GM12878 (cell line): ENCODE data around the gene SFXN5. TPM values are rescaled to one million over a fixed set of nuclear protein-coding genes. Genes with fewer than 3 reads are reported as not detected.

Experiments used
- BCL11A ChIP-seq: IDR thresholded peaks from 2 replicates; pipeline ENCODE4 v1.6.1; 2011; ENCODE audit warnings: low read depth, low read length
- BHLHE40 ChIP-seq, 2 experiments: fragments of 450-650 bp in 1 of 2; IDR thresholded peaks; 2 replicates each; pipeline ENCODE4 v1.6.1; 2011 to 2017; ENCODE audit warnings: low read depth in 2 of 2, borderline replicate concordance in 1 of 2, improper control_type of control experiment in 1 of 2, low read length in 1 of 2, mild to moderate bottlenecking in 1 of 2
- CBX3 ChIP-seq: fragments of 200-600 bp; sonication (generic); IDR thresholded peaks from 2 replicates; pipeline ENCODE4 v1.6.1; 2016; ENCODE audit warnings: low read depth, borderline replicate concordance
- ESRRA ChIP-seq: IDR thresholded peaks from 2 replicates; pipeline ENCODE4 v1.6.1; 2012; ENCODE audit warnings: mild to moderate bottlenecking, low read length, improper control_type of control experiment
- FOS ChIP-seq: IDR thresholded peaks from 3 replicates; pipeline ENCODE4 v1.6.1; 2011; ENCODE audit warnings: borderline replicate concordance; ENCODE audit not compliant: insufficient read length; ENCODE audit errors: extremely low read depth
- LARP7 ChIP-seq: fragments of 450-650 bp; IDR thresholded peaks from 2 replicates; pipeline ENCODE4 v1.6.1; 2017; ENCODE audit warnings: mild to moderate bottlenecking
- MTA3 ChIP-seq: IDR thresholded peaks from 2 replicates; pipeline ENCODE4 v1.6.1; 2012; ENCODE audit warnings: low read length, inconsistent platforms, borderline replicate concordance
- MXI1 ChIP-seq: fragments of 150-350 bp; IDR thresholded peaks from 2 replicates; pipeline ENCODE4 v1.6.1; 2011; ENCODE audit warnings: low read depth, mild to moderate bottlenecking, inconsistent platforms, low read length, improper control_type of control experiment
- NFIC ChIP-seq: IDR thresholded peaks from 2 replicates; pipeline ENCODE4 v1.6.1; 2012; ENCODE audit warnings: low read depth, mild to moderate bottlenecking, inconsistent platforms, low read length, moderate library complexity
- NFYB ChIP-seq: IDR thresholded peaks from 2 replicates; pipeline ENCODE4 v1.6.1; 2011; ENCODE audit warnings: low read depth, mild to moderate bottlenecking, low read length, improper control_type of control experiment, moderate library complexity; ENCODE audit not compliant: insufficient read depth
- NR2C1 ChIP-seq: fragments of 450-650 bp; IDR thresholded peaks from 2 replicates; pipeline ENCODE4 v1.6.1; 2017; ENCODE audit warnings: antibody characterized with exemption, mild to moderate bottlenecking, moderate library complexity
- RELA ChIP-seq: fragments of 450-650 bp; IDR thresholded peaks from 2 replicates; pipeline ENCODE4 v1.8.0; 2014; ENCODE audit warnings: borderline replicate concordance; ENCODE audit not compliant: partially characterized antibody
- SMAD1 ChIP-seq: fragments of 450-650 bp; IDR thresholded peaks from 2 replicates; pipeline ENCODE4 v1.6.1; 2018; ENCODE audit warnings: mild to moderate bottlenecking, low read depth; ENCODE audit not compliant: partially characterized antibody
- STAT3 ChIP-seq: IDR thresholded peaks from 2 replicates; pipeline ENCODE4 v1.6.1; 2011; ENCODE audit warnings: low read depth, low read length, improper control_type of control experiment
- TCF7 ChIP-seq: IDR thresholded peaks from 2 replicates; pipeline ENCODE4 v1.6.1; 2014; ENCODE audit warnings: antibody characterized with exemption, borderline replicate concordance
- ZNF24 ChIP-seq: fragments of 450-650 bp; IDR thresholded peaks from 2 replicates; pipeline ENCODE4 v1.6.1; 2017; ENCODE audit warnings: antibody characterized with exemption, mild to moderate bottlenecking
- ZNF384 ChIP-seq: IDR thresholded peaks from 2 replicates; pipeline ENCODE4 v1.6.1; 2012; ENCODE audit warnings: low read depth, mild to moderate bottlenecking, low read length, improper control_type of control experiment, borderline replicate concordance
- polyA plus RNA-seq, 11 experiments: library from polyadenylated mRNA; depleted of rRNA in 4 of 11; unstranded in 6 of 11; stranded (reverse) in 5 of 11; fragments of >200 nt; fragmentation: Nextera tagmentation in 4 of 11; fragmentation: Illumina TruSeq in 1 of 11; extraction: Ambion mirVana in 4 of 11; extraction: Trizol in 1 of 11; gene quantifications; 1 replicate in 1 of 11; 2 replicates in 10 of 11; pipeline versions ENCODE4 v1.2.1 to v1.2.3, GENCODE V29; 2011 to 2016; ENCODE audit warnings: inconsistent platforms in 2 of 11, missing spikeins in 2 of 11, low read depth in 1 of 11
- total RNA-seq, 4 experiments: library from RNA; depleted of rRNA in 3 of 4; stranded (reverse); fragments of >200 nt in 3 of 4; fragmentation: Illumina TruSeq in 1 of 4; extraction: Trizol in 1 of 4; gene quantifications; 2 replicates each; pipeline versions ENCODE4 v1.2.1 to v1.2.3, GENCODE V29; 2013 to 2021
- TF ChIP-seq, protein P1 (sequence below): IDR thresholded peaks from 2 replicates; pipeline ENCODE4 v1.6.1; 2012; ENCODE audit warnings: mild to moderate bottlenecking, low read depth, low read length
- TF ChIP-seq, protein P2 (sequence below): IDR thresholded peaks from 2 replicates; pipeline ENCODE4 v1.6.1; 2012; ENCODE audit warnings: low read length, inconsistent platforms
- TF ChIP-seq, protein P3 (sequence below): fragments of 150-350 bp; IDR thresholded peaks from 2 replicates; pipeline ENCODE4 v1.6.1; 2016; ENCODE audit warnings: low read depth, low read length
- TF ChIP-seq, protein P4 (sequence below): IDR thresholded peaks from 2 replicates; pipeline ENCODE4 v1.6.1; 2011; ENCODE audit warnings: borderline replicate concordance, low read depth, mild to moderate bottlenecking, moderate library complexity, low read length; ENCODE audit not compliant: insufficient read depth, poor library complexity, severe bottlenecking

The SFXN5 gene
- total and polyA plus RNA-seq, 10 of the 15 experiments (the other 5 are each of a cell fraction or from before 2014, with no cell fraction given) = 3.3 to 15.9 (median 11.2) TPM

DNA sequence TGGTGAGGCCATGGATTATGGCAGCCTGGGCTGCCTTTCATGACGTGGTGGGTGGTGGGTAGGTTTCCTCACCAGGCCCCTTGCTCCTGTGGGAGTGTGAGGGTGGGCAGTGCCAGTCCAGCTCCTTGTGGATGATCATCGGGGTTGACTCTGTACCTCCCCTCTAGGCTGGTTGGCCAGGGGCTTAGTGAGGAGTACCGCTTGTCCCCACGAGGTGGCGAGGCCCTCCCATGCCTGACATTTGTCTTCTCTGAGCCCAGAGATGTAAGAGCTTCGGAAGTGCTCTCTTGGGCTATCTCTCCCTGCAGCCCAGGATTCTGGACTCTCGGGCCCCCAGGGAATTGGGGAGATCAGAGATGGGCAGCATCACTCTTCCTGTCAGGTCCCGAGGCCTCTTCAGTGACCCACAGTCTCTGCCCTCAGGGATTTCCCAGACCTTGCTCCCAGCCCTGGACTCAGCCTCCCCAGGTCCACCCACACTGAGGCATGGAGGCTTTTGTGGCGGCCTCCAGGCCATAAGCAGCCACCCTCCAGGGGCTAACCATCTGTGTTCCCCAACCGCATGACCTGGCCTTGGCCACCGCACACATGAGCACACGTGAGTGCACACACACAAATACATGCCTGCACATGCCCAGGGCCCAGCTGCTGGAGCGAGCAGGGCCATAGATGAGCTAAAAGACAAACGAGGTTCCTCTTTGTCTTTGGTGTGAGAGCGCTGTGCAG lies 177.8 kb downstream of the SFXN5 start (continued):
- TF ChIP-seq, protein P1, sequence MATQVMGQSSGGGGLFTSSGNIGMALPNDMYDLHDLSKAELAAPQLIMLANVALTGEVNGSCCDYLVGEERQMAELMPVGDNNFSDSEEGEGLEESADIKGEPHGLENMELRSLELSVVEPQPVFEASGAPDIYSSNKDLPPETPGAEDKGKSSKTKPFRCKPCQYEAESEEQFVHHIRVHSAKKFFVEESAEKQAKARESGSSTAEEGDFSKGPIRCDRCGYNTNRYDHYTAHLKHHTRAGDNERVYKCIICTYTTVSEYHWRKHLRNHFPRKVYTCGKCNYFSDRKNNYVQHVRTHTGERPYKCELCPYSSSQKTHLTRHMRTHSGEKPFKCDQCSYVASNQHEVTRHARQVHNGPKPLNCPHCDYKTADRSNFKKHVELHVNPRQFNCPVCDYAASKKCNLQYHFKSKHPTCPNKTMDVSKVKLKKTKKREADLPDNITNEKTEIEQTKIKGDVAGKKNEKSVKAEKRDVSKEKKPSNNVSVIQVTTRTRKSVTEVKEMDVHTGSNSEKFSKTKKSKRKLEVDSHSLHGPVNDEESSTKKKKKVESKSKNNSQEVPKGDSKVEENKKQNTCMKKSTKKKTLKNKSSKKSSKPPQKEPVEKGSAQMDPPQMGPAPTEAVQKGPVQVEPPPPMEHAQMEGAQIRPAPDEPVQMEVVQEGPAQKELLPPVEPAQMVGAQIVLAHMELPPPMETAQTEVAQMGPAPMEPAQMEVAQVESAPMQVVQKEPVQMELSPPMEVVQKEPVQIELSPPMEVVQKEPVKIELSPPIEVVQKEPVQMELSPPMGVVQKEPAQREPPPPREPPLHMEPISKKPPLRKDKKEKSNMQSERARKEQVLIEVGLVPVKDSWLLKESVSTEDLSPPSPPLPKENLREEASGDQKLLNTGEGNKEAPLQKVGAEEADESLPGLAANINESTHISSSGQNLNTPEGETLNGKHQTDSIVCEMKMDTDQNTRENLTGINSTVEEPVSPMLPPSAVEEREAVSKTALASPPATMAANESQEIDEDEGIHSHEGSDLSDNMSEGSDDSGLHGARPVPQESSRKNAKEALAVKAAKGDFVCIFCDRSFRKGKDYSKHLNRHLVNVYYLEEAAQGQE = no peak
- TF ChIP-seq ZNF384 = no peak
- no peak for TF ChIP-seq ZNF24
- no peak for TF ChIP-seq TCF7
- no peak for TF ChIP-seq NFYB
- no peak for TF ChIP-seq RELA
- no peak for TF ChIP-seq FOS
- no peak for TF ChIP-seq CBX3
- TF ChIP-seq MXI1 = no peak
- TF ChIP-seq BHLHE40 (IDR thresholded peaks at IDR 0.05; ENCODE audit: borderline replicate concordance in 1 of 2, low read depth in 2 of 2, low read length in 1 of 2) = peak; percentile 99 to 100
- no peak for TF ChIP-seq ESRRA
- TF ChIP-seq BCL11A = peak; percentile 81
- TF ChIP-seq, protein P2, sequence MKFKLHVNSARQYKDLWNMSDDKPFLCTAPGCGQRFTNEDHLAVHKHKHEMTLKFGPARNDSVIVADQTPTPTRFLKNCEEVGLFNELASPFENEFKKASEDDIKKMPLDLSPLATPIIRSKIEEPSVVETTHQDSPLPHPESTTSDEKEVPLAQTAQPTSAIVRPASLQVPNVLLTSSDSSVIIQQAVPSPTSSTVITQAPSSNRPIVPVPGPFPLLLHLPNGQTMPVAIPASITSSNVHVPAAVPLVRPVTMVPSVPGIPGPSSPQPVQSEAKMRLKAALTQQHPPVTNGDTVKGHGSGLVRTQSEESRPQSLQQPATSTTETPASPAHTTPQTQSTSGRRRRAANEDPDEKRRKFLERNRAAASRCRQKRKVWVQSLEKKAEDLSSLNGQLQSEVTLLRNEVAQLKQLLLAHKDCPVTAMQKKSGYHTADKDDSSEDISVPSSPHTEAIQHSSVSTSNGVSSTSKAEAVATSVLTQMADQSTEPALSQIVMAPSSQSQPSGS = no peak
- no peak for TF ChIP-seq NR2C1
- TF ChIP-seq STAT3 = no peak
- TF ChIP-seq, protein P3, sequence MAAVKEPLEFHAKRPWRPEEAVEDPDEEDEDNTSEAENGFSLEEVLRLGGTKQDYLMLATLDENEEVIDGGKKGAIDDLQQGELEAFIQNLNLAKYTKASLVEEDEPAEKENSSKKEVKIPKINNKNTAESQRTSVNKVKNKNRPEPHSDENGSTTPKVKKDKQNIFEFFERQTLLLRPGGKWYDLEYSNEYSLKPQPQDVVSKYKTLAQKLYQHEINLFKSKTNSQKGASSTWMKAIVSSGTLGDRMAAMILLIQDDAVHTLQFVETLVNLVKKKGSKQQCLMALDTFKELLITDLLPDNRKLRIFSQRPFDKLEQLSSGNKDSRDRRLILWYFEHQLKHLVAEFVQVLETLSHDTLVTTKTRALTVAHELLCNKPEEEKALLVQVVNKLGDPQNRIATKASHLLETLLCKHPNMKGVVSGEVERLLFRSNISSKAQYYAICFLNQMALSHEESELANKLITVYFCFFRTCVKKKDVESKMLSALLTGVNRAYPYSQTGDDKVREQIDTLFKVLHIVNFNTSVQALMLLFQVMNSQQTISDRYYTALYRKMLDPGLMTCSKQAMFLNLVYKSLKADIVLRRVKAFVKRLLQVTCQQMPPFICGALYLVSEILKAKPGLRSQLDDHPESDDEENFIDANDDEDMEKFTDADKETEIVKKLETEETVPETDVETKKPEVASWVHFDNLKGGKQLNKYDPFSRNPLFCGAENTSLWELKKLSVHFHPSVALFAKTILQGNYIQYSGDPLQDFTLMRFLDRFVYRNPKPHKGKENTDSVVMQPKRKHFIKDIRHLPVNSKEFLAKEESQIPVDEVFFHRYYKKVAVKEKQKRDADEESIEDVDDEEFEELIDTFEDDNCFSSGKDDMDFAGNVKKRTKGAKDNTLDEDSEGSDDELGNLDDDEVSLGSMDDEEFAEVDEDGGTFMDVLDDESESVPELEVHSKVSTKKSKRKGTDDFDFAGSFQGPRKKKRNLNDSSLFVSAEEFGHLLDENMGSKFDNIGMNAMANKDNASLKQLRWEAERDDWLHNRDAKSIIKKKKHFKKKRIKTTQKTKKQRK = no peak
- TF ChIP-seq, protein P4, sequence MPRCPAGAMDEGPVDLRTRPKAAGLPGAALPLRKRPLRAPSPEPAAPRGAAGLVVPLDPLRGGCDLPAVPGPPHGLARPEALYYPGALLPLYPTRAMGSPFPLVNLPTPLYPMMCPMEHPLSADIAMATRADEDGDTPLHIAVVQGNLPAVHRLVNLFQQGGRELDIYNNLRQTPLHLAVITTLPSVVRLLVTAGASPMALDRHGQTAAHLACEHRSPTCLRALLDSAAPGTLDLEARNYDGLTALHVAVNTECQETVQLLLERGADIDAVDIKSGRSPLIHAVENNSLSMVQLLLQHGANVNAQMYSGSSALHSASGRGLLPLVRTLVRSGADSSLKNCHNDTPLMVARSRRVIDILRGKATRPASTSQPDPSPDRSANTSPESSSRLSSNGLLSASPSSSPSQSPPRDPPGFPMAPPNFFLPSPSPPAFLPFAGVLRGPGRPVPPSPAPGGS = peak; percentile 33
- TF ChIP-seq SMAD1 = no peak
- TF ChIP-seq NFIC = 0 out of 2 replicates have a peak, but pooled peaks have one; percentile 52
- TF ChIP-seq LARP7 = no peak
- TF ChIP-seq MTA3 = no peak
